Measurements from ENCODE around the gene AFF3. TPM values are rescaled to one million over a fixed set of nuclear protein-coding genes. Genes with fewer than 3 reads are reported as not detected.

Gene AFF3
- total and polyA plus RNA-seq, 2 of the 4 experiments (the other 2 are of a cell fraction), result 12.9 to 14.3 TPM

GRCh38 chr2:99851811-99852210 lies 290.6 kb downstream of the AFF3 start:
- intact Hi-C loops (cut with micrococcal nuclease), result no loop called here

More at GRCh38 chr2:99851811-99852210, 290.6 kb downstream of the AFF3 start:
- dilution Hi-C loops (cut with HindIII; ENCODE audit: low sequenced_read_pairs, unreplicated experiment) (no loop called here), in situ Hi-C loops (cut with MboI; ENCODE audit: low sequenced_read_pairs) (no loop called here)
- Histone ChIP-seq H3K4me3 (ENCODE audit: insufficient read depth, low read depth, low read length) (no peak overlapping the region), H3K9ac (ENCODE audit: low read depth, low read length) (peak overlapping the region; percentile 22), H3K18ac (ENCODE audit: low read depth, low read length) (peak overlapping the region; percentile 95), H3K36me3 (ENCODE audit: control insufficient read depth, insufficient read depth, low read length) (no peaks in the 10 kb centered on the region), H3K56ac (ENCODE audit: extremely low read depth, insufficient read depth, low read length) (no peak overlapping the region), H2BK120ac (ENCODE audit: low read depth, low read length) (peak overlapping the region; percentile 44), H4K8ac (ENCODE audit: low read depth in 2 of 2, low read length in 2 of 2) (peak overlapping the region; percentile 16 to 72; a peak in 3 of 4 replicates), H3K79me1 (ENCODE audit: low read depth in 1 of 2, low read length in 2 of 2) (peaks cover 7 to 34% of the 10 kb centered on the region in 2 experiments; a peak in 3 of 4 replicates), H2AK9ac (replicated peaks; ENCODE audit: low read depth, low read length, poor library complexity) (no peak overlapping the region), H4K91ac (ENCODE audit: insufficient read depth, low read depth, low read length) (peak overlapping the region; percentile 26; the same call in 1 of the 2 replicates), H4K5ac (ENCODE audit: low read depth, low read length) (peak overlapping the region; percentile 89), H2BK20ac (ENCODE audit: low read depth, low read length) (peak overlapping the region; percentile 72), H3K4me2 (ENCODE audit: low read depth, low read length) (no peak overlapping the region), H3K9me3 (ENCODE audit: control insufficient read depth, insufficient read depth, low read length) (no peaks in the 10 kb centered on the region), H2BK15ac (ENCODE audit: low read depth, low read length) (peak overlapping the region; percentile 69; the same call in 1 of the 3 replicates), H3K27ac (ENCODE audit: insufficient read depth, low read length) (peak overlapping the region; percentile 30; the same call in 1 of the 2 replicates), H4K20me1 (ENCODE audit: insufficient read depth, low read length) (no peaks in the 10 kb centered on the region), H3K23ac (ENCODE audit: low read depth, low read length) (no peak overlapping the region), H3K14ac (replicated peaks; ENCODE audit: low read depth, low read length) (peak overlapping the region; percentile 37), H2AK5ac (ENCODE audit: low read depth, low read length) (peak overlapping the region; percentile 80), H2BK5ac (ENCODE audit: low read depth, low read length, poor library complexity, severe bottlenecking) (peak overlapping the region; percentile 24), H3K4ac (ENCODE audit: low read depth, low read length) (peak overlapping the region; percentile 79; the same call in 1 of the 2 replicates), H3K9me1 (ENCODE audit: insufficient read depth, low read length) (peaks cover 3% of the 10 kb centered on the region), H3K27me3 (ENCODE audit: control insufficient read depth, insufficient read depth, low read length) (no peaks in the 10 kb centered on the region), H2AFZ (replicated peaks; ENCODE audit: low read length, poor library complexity) (no peak overlapping the region), H3K4me1 (ENCODE audit: control insufficient read depth, insufficient read depth, low read length) (peaks cover 10% of the 10 kb centered on the region)
- TF ChIP-seq CTCF (conservative IDR thresholded peaks at IDR 0.05; ENCODE audit: low read depth, low read length) (no peak), BHLHE40 (IDR thresholded peaks at IDR 0.05; ENCODE audit: low read depth, low read length) (no peak), ELK1 (IDR thresholded peaks at IDR 0.05; ENCODE audit: borderline replicate concordance, low read depth, low read length) (no peak), USF2 (IDR thresholded peaks at IDR 0.05; ENCODE audit: low read depth, low read length) (no peak), CEBPB (IDR thresholded peaks at IDR 0.05; ENCODE audit: low read depth, low read length) (no peak), POLR2A (IDR thresholded peaks at IDR 0.05; ENCODE audit: low read depth, low read length) (no peak), CHD1 (IDR thresholded peaks at IDR 0.05; ENCODE audit: low read depth, low read length) (no peak), SMC3 (IDR thresholded peaks at IDR 0.05; ENCODE audit: low read depth, low read length) (no peak), NFE2L2 (IDR thresholded peaks at IDR 0.05; ENCODE audit: low read depth, low read length) (no peak), FOS (IDR thresholded peaks at IDR 0.05; ENCODE audit: low read depth, low read length) (no peak), RFX5 (IDR thresholded peaks at IDR 0.05; ENCODE audit: low read depth, low read length) (no peak), MXI1 (IDR thresholded peaks at IDR 0.05; ENCODE audit: borderline replicate concordance, low read depth, low read length) (no peak), RAD21 (IDR thresholded peaks at IDR 0.05; ENCODE audit: low read length) (no peak)
- no CpG with 5 or more reads among the region's 4 CpGs for WGBS, 2 experiments (ENCODE audit: extremely low coverage in 2 of 2, insufficient read length in 1 of 2)
- ChIA-PET POLR2A (ENCODE audit: unreplicated experiment) (no interaction called here), CTCF (interaction anchor here (1.1 kb wide), 1 partner anchor 17 kb away, joined by 3 read pairs; no protein-coding TSS in a partner anchor)
- ATAC-seq (ENCODE audit: low read depth) (no peak), DNase-seq (no peak)
- BruUV-seq (replicated peaks), result no TSS peak

Measured in IMR-90 (cell line).